Stimulated activated CD4-positive, alpha-beta T cell treated with anti-CD3 and anti-CD28 coated beads, Interleukin-12 subunit alpha, Interleukin-12 subunit beta, amount 100 ng/mL, for 48 hours (primary cell): ENCODE data around the gene LIN7C.
"Not testable (repeated sequence)": the region's sequence is repeated elsewhere in the genome, so short reads cannot be mapped to it uniquely, and the experiment has no call there.

Experiments
- DNase-seq, 3 donors: peaks; one replicate each; pipeline ENCODE4 v3.0.0-alpha.2; 2020; ENCODE audit warnings: low read depth in 2 of 3, low spot score in 1 of 3

The LIN7C gene

DNA sequence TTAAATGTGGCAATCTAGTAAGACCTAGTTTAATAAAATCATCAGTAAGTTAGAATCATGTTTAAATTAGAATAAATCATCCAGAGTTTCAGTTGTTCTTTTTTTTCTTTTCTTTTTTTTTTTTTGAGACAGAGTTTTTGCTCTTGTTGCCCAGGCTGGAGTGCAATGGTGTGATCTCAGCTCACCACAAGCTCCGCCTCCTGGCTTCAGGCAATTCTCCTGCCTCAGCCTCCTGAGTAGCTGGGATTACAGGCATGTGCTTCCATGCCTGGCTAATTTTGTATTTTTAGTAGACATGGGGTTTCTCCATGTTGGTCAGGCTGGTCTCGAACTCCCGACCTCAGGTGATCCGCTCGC, 58.4 kb downstream of the LIN7C start:
- DNase-seq: not testable (repeated sequence)

DNA sequence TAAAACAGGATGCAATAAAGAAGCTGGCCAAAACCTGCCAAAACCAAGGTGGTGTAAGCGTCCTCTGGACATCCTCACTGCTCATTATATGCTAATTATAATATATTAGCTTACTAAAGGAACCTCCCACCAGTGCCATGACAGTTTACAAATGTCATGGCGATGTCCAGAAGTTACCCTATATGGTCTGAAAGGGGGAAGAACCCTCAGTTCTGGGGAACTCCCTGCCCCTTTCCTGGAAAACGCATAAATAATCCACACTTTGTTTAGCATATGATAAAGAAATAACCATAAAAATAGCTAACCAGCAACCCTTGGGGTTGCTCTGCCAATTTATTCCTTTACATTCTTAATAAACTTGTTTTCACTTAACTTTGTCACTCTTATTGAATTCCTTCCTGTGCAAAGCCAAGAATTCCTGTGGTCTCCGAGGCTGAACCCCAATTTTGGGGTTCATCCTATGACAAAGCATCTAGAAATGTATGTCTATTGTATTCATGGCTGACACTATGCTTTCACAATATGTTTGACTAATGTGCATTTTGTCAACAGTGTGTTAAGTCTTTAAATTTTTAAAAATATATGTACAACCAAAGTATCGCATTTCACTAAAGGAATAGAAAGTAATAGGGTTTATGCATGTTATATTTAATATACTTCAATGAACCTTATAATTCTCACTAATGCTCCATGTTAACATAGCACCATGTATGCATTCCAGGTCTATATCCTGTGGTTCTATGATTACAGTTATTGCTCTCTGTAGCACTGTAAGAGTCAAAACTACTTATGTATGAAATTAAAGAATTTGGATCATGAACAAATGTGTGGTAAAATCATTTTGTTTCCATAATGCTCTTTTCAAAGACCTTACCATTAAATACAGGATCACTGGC, 59.0 kb downstream of the LIN7C start:
- DNase-seq: no peak

DNA sequence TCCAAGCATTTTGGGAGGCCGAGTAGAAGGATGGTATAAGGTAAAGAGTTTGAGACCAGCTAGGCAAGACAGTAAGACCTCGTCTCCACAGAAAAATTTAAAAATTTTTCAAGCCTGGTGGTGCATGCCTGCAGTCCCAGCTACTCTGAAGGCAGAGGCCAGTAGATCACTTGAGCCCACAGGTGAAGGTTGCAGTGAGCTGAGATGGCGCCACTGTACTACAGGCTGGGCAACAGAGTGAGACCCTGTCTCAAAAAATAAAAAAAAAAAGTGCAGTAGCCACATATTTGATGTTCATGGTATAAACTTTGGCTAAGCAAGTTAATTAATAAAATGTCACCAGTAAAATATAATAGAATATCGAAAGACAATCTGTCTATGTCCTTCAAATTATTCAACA, 60.9 kb downstream of the LIN7C start:
- no peak for DNase-seq

DNA sequence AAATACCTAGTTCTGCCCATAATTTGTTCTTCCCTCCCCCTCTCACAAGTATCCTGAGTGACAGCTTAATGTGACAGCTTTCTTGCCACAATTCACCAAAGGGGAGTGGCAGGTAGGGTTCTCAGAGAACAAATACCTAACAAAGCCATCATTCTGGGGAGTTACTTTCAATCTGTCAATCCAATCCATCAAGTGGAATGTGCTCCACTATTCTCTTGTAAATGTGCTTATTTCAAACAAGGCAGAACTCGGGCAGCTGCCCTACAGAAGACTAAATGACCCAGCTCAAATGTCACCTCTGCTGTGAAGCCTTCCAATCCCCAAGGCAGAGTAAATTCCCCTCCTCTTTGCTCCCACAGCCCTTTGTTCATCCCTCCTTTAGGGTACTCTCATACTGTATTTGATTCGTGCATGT, 61.8 kb downstream of the LIN7C start:
- no peak for DNase-seq
